Activated naive CD8-positive, alpha-beta T cell treated with anti-CD3 and anti-CD28 coated beads, Interleukin-2, amount 50 U/mL, for 24 hours (primary cell): ENCODE data around the gene ERAS.
"Not testable (repeated sequence)": the region's sequence is repeated elsewhere in the genome, so short reads cannot be mapped to it uniquely, and the experiment has no call there.

Experiments used
- ATAC-seq: fragments of 150-1000 bp; cut with Tn5 transposase; one replicate; pipeline ENCODE4 v1.10.0; 2021
- DNase-seq: peaks from one replicate; pipeline ENCODE4 v3.0.0; 2021
- H3K27ac Mint-ChIP-seq: one replicate; pipeline ENCODE4 v1.8.0; 2021; ENCODE audit warnings: mild to moderate bottlenecking, mixed read lengths
- H3K27me3 Mint-ChIP-seq: one replicate; pipeline ENCODE4 v1.8.0; 2021; ENCODE audit warnings: mixed read lengths
- H3K36me3 Mint-ChIP-seq: one replicate; pipeline ENCODE4 v1.8.0; 2021; ENCODE audit warnings: low read depth, mixed read lengths
- H3K4me1 Mint-ChIP-seq: one replicate; pipeline ENCODE4 v1.8.0; 2021; ENCODE audit warnings: mixed read lengths
- H3K4me3 Mint-ChIP-seq: one replicate; pipeline ENCODE4 v1.8.0; 2021; ENCODE audit warnings: mild to moderate bottlenecking, moderate library complexity, mixed read lengths
- H3K9me3 Mint-ChIP-seq: one replicate; pipeline ENCODE4 v1.8.0; 2021; ENCODE audit warnings: mixed read lengths

ERAS gene

DNA sequence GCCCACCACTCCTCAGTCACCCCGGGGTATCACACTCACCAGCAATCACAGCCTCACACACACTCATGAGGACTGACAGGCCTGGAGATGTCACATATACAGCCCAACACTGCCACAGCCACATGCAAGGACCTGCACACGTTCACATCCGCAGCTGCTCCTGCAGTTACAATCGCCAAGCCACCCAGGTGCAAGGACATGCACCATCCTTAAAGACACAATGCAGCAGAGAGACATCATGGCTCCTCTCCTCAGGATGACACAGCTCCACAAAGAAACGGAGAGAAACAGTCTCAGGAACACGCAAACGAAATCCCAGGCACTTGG is 8.0 kb downstream of the ERAS start:
- peaks cover 41% of the 10 kb centered on the region for H3K27me3 Mint-ChIP-seq
- H3K36me3 Mint-ChIP-seq = no peaks in the 10 kb centered on the region
- H3K9me3 Mint-ChIP-seq = no peaks in the 10 kb centered on the region
- H3K27ac Mint-ChIP-seq = peak overlapping the region; percentile 49
- H3K4me3 Mint-ChIP-seq = peak overlapping the region; percentile 87
- H3K4me1 Mint-ChIP-seq = peaks cover 16% of the 10 kb centered on the region
- no peak for DNase-seq
- no peak for ATAC-seq

DNA sequence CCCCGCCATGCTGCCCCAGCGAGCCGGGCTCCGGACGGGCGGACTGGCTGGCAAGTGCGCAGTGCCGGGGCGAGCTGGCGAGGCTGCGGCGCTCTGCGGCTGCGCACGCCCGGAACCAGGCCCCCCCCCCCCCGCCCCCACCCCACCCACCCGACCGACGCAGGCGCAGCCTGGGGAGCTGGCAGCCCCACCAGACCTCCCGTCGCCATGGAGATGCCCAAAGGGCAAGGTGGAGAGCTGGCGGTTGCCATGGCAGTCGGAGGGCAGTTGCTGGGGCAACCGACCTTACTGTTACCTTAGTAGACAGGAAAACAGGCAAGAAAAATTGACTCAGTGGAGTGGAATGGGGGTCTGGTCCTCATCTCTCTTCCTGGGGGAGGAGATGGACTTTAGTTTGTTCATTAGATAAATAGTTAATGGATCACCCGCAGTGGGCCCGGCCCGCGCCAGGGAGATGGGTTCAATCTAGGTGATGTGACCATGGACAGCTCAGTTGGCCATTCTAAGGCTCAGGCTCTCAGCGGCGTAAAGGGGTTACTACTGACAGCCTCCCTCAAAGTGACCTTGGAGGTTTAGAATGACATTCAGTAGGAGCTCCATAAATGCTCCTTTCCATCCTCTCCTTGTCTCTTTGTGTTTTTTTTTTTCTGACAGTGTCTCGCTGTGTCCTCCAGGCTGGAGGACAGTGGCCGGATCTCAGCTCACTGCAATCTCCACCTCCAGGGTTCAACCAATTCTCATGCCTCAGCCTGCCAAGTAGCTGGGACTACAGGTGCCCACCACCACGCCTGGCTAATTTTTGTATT is 9.4 kb downstream of the ERAS start, which contains the start of gene PCSK1N:
Gene PCSK1N (minus strand): TSS at position 87 of the 806 bp plus-strand sequence. CDS start 78 bp downstream, at position 9.
- DNase-seq (peak; percentile 41), ATAC-seq (peak; percentile 73)
- Mint-ChIP-seq H3K4me3 (peak within 1 kb of the TSS; percentile 87), H3K4me1 (peaks cover 16% of the 10 kb centered on the region), H3K9me3 (no peaks in the 10 kb centered on the region), H3K36me3 (no peaks in the 10 kb centered on the region), H3K27me3 (peaks cover 37% of the 10 kb centered on the region), H3K27ac (peak within 1 kb of the TSS; percentile 49)

DNA sequence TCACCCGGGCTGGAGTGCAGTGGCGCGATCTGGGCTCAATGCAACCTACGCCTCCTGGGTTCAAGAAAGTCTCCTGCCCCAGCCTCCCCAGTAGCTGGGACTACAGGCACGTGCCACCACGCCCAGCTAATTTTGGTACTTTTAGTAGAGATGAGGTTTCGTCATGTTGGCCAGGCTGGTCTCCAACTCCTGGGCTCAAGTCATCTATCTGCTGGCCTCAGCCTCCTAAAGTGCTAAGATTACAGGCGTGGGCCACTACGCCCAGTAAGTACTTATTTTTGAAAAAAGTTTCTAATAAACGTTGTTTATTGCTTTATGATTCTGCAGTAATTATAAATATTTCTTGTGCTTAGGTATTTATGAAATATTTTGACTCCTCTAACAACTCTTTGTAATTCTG is 13.4 kb downstream of the ERAS start:
- Mint-ChIP-seq H3K9me3 (no peaks in the 10 kb centered on the region), H3K36me3 (no peaks in the 10 kb centered on the region), H3K4me1 (peaks cover 8% of the 10 kb centered on the region), H3K27ac (no peak overlapping the region), H3K27me3 (peaks cover 16% of the 10 kb centered on the region), H3K4me3 (no peak overlapping the region)
- DNase-seq (no peak), ATAC-seq (no peak)

DNA sequence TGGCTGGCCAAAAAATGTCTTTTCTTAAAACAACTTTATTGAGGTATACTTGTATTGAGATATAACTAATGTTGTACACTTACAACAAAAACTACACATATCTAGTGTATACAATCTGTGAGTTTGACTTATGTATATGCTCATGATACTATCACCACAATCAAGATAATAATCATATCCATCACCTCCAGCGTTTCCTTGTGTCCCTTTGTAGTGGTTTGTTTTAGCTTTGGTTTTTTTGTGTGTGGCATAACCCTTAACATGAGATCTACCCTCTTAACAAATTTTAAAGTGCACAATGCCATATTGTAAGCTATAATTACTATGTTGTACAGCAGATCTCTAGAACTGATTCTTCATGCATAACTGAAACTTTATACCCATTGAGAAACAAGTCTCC is 22.5 kb downstream of the ERAS start:
- Mint-ChIP-seq H3K27me3 (peaks cover under 1% of the 10 kb centered on the region), H3K9me3 (no peaks in the 10 kb centered on the region), H3K4me3 (no peak overlapping the region), H3K36me3 (no peaks in the 10 kb centered on the region), H3K27ac (no peak overlapping the region), H3K4me1 (peaks cover 4% of the 10 kb centered on the region)
- DNase-seq = no peak
- ATAC-seq = no peak

DNA sequence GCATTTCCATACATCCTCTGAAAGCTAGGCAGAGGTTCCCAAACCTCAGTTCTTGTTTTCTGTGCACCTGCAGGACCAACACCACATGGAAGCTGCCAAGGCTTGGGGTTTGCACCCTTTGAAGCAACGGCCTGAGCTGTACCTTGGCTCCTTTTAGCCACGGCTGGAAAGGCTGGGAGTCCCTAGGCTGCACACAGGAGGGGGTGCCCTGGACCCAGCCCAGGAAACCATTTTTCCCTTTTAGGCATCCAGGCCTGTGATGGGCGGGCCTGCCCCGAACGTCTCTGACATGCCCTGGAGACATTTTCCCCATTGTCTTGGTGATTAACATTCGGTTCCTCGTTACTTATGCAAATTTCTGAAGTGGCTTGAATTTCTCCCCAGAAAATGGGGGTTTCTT is 26.5 kb downstream of the ERAS start:
- ATAC-seq (no peak), DNase-seq (no peak)
- Mint-ChIP-seq H3K9me3 (no peaks in the 10 kb centered on the region), H3K27ac (no peak overlapping the region), H3K4me1 (peaks cover 4% of the 10 kb centered on the region), H3K4me3 (no peak overlapping the region), H3K36me3 (no peaks in the 10 kb centered on the region), H3K27me3 (peaks cover 2% of the 10 kb centered on the region)

DNA sequence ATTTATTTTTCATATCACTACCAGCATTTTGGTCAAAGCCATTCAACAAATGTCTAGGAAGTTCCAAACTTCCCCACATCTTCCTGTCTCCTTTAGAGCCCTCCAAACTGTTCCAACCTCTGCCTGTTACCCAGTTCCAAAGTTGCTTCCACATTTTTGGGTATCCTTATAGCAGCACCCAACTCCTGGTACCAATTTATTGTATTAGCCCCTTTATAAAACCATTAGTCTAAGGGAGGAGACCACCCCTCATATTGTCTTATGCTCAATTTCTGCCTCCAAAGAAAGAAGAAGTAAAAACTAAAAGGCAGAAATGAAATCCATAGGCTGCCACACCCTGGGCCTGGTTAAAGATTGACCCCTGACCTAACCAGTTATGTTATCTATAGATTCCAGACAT is 27.2 kb downstream of the ERAS start:
- not testable (repeated sequence) for H3K9me3 Mint-ChIP-seq, ATAC-seq

GRCh38 chrX:48854121-48854804 is 27.9 kb downstream of the ERAS start:
- H3K36me3 Mint-ChIP-seq, H3K27ac Mint-ChIP-seq, H3K4me1 Mint-ChIP-seq, H3K27me3 Mint-ChIP-seq, DNase-seq, ATAC-seq, H3K4me3 Mint-ChIP-seq, H3K9me3 Mint-ChIP-seq: not testable (repeated sequence)

More for the DNA sequence above, 27.2 kb downstream of the ERAS start:
- not testable (repeated sequence) for H3K36me3 Mint-ChIP-seq, H3K4me1 Mint-ChIP-seq, H3K27ac Mint-ChIP-seq, H3K4me3 Mint-ChIP-seq, H3K27me3 Mint-ChIP-seq, DNase-seq

GRCh38 chrX:48854898-48855297 is 28.6 kb downstream of the ERAS start:
- H3K27ac Mint-ChIP-seq = no peak overlapping the region
- H3K4me3 Mint-ChIP-seq = no peak overlapping the region
- DNase-seq = no peak
- no peaks in the 10 kb centered on the region for H3K36me3 Mint-ChIP-seq
- peaks cover 2% of the 10 kb centered on the region for H3K27me3 Mint-ChIP-seq
- H3K9me3 Mint-ChIP-seq = no peaks in the 10 kb centered on the region
- H3K4me1 Mint-ChIP-seq = no peaks in the 10 kb centered on the region
- no peak for ATAC-seq

DNA sequence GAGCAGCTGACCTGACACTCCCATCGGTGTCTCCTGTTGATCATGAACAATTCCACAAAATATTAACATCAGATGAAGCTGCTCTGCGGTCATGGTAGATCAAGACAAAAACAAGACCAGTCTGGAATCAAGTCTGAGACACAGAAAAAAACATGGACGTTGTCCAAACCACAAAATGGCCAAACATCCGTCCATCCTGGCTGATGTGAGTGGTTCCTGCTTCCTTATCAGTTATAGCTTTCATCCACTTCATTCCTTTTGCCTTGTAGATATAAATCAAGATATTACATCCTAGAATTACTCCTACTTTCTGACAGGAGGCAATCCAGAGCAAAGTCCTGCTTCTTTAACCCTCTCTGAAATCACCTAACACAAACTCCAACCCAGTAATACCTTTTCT is 37.9 kb downstream of the ERAS start:
- no peak overlapping the region for H3K27ac Mint-ChIP-seq
- H3K4me1 Mint-ChIP-seq = no peaks in the 10 kb centered on the region
- no peaks in the 10 kb centered on the region for H3K36me3 Mint-ChIP-seq
- no peaks in the 10 kb centered on the region for H3K9me3 Mint-ChIP-seq
- DNase-seq = no peak
- no peaks in the 10 kb centered on the region for H3K27me3 Mint-ChIP-seq
- ATAC-seq = no peak
- H3K4me3 Mint-ChIP-seq = no peak overlapping the region

GRCh38 chrX:48872017-48872416 is 45.7 kb downstream of the ERAS start:
- not testable (repeated sequence) for ATAC-seq, H3K36me3 Mint-ChIP-seq, H3K4me3 Mint-ChIP-seq, H3K4me1 Mint-ChIP-seq, H3K27ac Mint-ChIP-seq, H3K9me3 Mint-ChIP-seq, DNase-seq, H3K27me3 Mint-ChIP-seq

- not testable (repeated sequence) for H3K9me3 Mint-ChIP-seq, H3K4me3 Mint-ChIP-seq, H3K27me3 Mint-ChIP-seq, H3K4me1 Mint-ChIP-seq, DNase-seq, H3K36me3 Mint-ChIP-seq, H3K27ac Mint-ChIP-seq, ATAC-seq
Observed at GRCh38 chrX:48876944-48877343, 50.6 kb downstream of the ERAS start.
